Right lobe of liver (tissue), 4 donors: ENCODE data around the gene SUPT6H.

Source experiments
- POLR2A ChIP-seq: fragments of 450-650 bp; IDR thresholded peaks from one replicate; pipeline ENCODE4 v1.6.1; 2017; ENCODE audit warnings: antibody characterized with exemption, mild to moderate bottlenecking
- TF ChIP-seq, protein P1 (sequence below), 4 donors: fragments of 200-600 bp in 3 of 4; fragments of 450-650 bp in 1 of 4; IDR thresholded peaks; one replicate each; pipeline versions ENCODE4 v1.5.1 to v1.8.0; 2016 to 2022; ENCODE audit warnings: antibody characterized with exemption in 4 of 4, mild to moderate bottlenecking in 2 of 4
- donor health status: DM: no; HTN: no; CAD: no.
- donor health status: DM: no; HTN: no; CAD: no.
- donor health status: DM: no; HTN: yes; CAD: no.

DNA sequence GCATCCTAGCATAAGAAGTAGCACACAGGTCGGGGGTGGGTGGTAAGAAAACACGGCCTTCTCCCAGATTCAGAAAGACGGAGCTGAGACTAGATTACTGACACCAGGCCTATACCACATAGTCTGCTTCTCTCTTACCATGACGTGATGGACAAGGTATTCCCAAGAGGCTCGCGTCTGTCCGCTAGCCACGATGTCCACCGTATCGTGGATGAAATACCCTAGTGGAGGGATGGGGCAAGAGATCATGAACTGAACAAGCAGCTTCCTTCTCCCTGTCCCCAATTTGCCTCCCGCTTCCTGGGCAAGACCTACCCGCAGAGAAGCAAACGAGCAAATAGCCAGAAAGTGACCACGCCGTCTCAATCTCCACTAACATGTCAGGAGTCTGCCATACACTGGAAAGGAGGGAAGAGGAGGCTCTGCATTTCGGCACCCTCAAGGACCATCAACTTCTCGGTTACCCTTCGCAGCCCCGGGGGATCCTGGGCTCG lies 63.2 kb downstream of the SUPT6H start:
- TF ChIP-seq, protein P1, sequence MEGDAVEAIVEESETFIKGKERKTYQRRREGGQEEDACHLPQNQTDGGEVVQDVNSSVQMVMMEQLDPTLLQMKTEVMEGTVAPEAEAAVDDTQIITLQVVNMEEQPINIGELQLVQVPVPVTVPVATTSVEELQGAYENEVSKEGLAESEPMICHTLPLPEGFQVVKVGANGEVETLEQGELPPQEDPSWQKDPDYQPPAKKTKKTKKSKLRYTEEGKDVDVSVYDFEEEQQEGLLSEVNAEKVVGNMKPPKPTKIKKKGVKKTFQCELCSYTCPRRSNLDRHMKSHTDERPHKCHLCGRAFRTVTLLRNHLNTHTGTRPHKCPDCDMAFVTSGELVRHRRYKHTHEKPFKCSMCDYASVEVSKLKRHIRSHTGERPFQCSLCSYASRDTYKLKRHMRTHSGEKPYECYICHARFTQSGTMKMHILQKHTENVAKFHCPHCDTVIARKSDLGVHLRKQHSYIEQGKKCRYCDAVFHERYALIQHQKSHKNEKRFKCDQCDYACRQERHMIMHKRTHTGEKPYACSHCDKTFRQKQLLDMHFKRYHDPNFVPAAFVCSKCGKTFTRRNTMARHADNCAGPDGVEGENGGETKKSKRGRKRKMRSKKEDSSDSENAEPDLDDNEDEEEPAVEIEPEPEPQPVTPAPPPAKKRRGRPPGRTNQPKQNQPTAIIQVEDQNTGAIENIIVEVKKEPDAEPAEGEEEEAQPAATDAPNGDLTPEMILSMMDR (IDR thresholded peaks at IDR 0.05), result no peak
- no peak for TF ChIP-seq POLR2A
